Measurements from ENCODE around the gene VSX1.

VSX1 gene

GRCh38 chr20:25053255-25054031 is 28.5 kb downstream of the VSX1 start:
- DNase-seq = peak; percentile 23 to 76

GRCh38 chr20:25052255-25053194 is 29.4 kb downstream of the VSX1 start:
- DNase-seq = no peak

- no peak for DNase-seq
Observed at GRCh38 chr20:25051386-25052155, 30.4 kb downstream of the VSX1 start.

GRCh38 chr20:25050501-25051350 is 31.2 kb downstream of the VSX1 start:
- no peak for DNase-seq

GRCh38 chr20:25050082-25050481 is 31.9 kb downstream of the VSX1 start:
- DNase-seq = no peak

- DNase-seq = no peak
Observed at GRCh38 chr20:25049261-25050060, 32.5 kb downstream of the VSX1 start.

- no peak for DNase-seq
Observed at GRCh38 chr20:25048519-25048952, 33.4 kb downstream of the VSX1 start.

GRCh38 chr20:25047766-25048165 is 34.2 kb downstream of the VSX1 start:
- DNase-seq = no peak

- no peak for DNase-seq
Observed at GRCh38 chr20:25046736-25047666, 34.9 kb downstream of the VSX1 start.

GRCh38 chr20:25046181-25046641 is 35.7 kb downstream of the VSX1 start:
- no peak for DNase-seq

GRCh38 chr20:25045343-25045712 is 36.6 kb downstream of the VSX1 start:
- DNase-seq = no peak

GRCh38 chr20:25044660-25045342 is 37.1 kb downstream of the VSX1 start:
- DNase-seq = no peak

- DNase-seq = no peak
Observed at GRCh38 chr20:25044261-25044560, 37.7 kb downstream of the VSX1 start.

GRCh38 chr20:25043499-25044260 is 38.3 kb downstream of the VSX1 start:
- DNase-seq = no peak

GRCh38 chr20:25042531-25043498 is 39.1 kb downstream of the VSX1 start:
- DNase-seq = no peak

GRCh38 chr20:25041813-25042530 is 40.0 kb downstream of the VSX1 start:
- no peak for DNase-seq

GRCh38 chr20:25040438-25040831 is 41.5 kb downstream of the VSX1 start:
- no peak for DNase-seq
